GM18526 (cell line): ENCODE data around the gene IFITM2.

Experiments used
- POLR2A ChIP-seq: IDR thresholded peaks from 3 replicates; pipeline ENCODE4 v1.6.1; 2011; ENCODE audit not compliant: insufficient read length; ENCODE audit errors: extremely low read depth

IFITM2 gene

GRCh38 chr11:279040-279965, 28.3 kb upstream of the IFITM2 start:
- TF ChIP-seq POLR2A: no peak

DNA sequence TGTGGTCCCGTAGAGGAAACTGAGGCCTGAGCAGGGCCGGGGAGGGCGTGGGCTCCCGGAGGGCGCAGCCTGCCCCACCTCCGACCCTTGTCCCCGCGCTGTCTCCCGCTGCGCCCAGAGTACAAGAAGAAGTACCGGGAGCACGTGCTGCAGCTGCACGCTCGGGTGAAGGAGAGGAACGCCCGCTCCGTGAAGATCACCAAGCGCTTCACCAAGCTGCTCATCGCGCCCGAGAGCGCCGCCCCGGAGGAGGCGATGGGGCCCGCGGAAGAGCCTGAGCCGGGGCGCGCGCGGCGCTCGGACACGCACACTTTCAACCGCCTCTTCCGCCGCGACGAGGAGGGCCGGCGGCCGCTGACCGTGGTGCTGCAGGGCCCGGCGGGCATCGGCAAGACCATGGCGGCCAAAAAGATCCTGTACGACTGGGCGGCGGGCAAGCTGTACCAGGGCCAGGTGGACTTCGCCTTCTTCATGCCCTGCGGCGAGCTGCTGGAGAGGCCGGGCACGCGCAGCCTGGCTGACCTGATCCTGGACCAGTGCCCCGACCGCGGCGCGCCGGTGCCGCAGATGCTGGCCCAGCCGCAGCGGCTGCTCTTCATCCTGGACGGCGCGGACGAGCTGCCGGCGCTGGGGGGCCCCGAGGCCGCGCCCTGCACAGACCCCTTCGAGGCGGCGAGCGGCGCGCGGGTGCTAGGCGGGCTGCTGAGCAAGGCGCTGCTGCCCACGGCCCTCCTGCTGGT, 27.5 kb upstream of the IFITM2 start:
- TF ChIP-seq POLR2A: no peak

- no peak for TF ChIP-seq POLR2A
Observed at GRCh38 chr11:280706-281485, 26.7 kb upstream of the IFITM2 start.

GRCh38 chr11:281486-282161, 26.0 kb upstream of the IFITM2 start:
- no peak for TF ChIP-seq POLR2A

- TF ChIP-seq POLR2A: no peak
Observed at GRCh38 chr11:282171-282570, 25.4 kb upstream of the IFITM2 start.

- no peak for TF ChIP-seq POLR2A
Observed at GRCh38 chr11:282630-283360, 24.8 kb upstream of the IFITM2 start.

DNA sequence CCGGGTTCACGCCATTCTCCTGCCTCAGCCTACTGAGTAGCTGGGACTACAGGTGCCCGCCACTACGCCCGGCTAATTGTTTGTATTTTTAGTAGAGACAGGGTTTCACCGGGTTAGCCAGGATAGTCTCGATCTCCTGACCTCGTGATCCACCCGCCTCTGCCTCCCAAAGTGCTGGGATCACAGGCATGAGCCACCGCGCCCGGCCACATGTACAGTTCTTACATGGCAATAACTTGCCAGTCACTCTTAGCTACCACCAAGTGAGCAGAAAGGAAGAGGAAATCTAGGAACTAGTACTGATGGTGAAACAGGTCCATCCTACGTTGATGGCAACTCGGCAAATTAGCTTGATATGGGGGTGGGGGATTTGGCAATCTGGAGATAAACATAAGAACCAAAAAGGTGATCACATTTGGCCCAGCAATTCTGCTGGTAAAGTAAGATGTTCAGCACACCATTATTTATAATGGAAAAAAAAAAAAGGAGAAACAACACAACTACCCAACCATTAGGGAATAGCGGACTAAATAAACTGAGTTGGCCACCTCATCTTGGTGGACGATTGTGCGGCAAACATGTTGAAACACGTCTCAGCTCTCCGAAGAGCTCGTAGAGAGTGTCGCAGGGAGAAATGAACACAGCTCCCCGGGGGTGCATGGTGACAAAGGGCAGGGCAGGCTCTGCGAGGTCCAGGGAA, 24.1 kb upstream of the IFITM2 start:
- no peak for TF ChIP-seq POLR2A

- no peak for TF ChIP-seq POLR2A
Observed at GRCh38 chr11:284105-285020, 23.3 kb upstream of the IFITM2 start.

GRCh38 chr11:285021-285893, 22.4 kb upstream of the IFITM2 start:
- no peak for TF ChIP-seq POLR2A

DNA sequence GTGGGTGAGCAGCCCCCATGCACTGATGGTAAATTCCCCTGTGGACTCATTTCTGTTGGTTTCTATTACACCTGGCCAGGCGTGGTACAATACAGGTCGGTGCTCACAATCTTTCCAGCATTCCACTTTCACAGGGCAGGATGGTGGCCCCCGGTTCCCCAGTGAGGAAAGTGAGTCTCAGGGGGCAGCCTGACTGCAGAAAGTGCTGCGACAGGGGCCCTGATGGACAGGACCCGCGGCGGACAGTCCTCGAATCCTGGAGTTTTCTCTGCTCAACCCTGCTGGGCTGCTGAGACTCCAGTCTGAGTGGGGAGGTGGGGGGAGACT, 21.8 kb upstream of the IFITM2 start:
- no peak for TF ChIP-seq POLR2A

DNA sequence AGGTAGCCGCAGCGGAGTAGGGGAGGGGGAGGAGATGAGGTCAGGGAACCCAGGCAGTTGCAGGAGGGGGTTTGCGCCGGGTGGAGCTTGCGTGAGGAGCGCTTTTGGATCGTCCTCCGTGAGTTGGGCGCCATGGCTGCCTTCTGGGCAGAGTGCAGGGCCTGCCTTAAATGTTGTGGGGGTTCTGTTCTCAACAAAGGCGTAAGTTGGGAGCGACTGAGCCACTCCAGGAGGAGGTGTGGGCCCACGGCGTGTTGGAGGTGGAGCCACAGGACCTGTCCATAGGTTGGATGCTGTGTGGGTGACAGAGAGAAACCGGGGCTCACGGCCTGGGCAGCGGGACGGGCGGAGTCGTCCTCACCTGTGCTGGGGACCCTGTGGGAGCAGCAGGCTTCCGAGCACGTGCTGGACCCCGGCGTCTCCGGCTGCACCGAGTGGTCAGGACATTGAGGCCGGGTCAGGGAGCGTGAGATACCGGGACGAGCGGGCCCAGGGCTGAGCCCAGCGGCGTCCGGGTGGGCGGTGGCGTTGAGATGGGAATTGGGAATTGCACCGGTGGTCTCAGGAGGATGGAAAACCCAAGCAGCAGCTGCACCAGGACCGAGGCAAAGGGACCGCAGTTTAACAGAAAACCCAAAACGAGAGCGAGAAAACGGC, 19.7 kb upstream of the IFITM2 start:
- TF ChIP-seq POLR2A: no peak
